Body of pancreas (tissue), 4 donors: ENCODE data around the gene HPX. TPM values are rescaled to one million over a fixed set of nuclear protein-coding genes. Genes with fewer than 3 reads are reported as not detected.

ENCODE experiments used
- ATAC-seq: fragments of 150-250 bp; one replicate; pipeline ENCODE4 v1.9.1; 2016
- DNase-seq, 4 donors: peaks; one replicate each; pipeline ENCODE4 v3.0.0-alpha.2; 2019
- H3K27ac ChIP-seq, 4 donors: fragments of 200-600 bp; sonication (generic); 1 replicate in 3 of 4; 2 replicates in 1 of 4; pipeline versions ENCODE4 v1.5.1 to v1.6.1; 2016 to 2019; ENCODE audit warnings: mild to moderate bottlenecking in 1 of 4, mixed read lengths in 1 of 4, moderate library complexity in 1 of 4
- H3K27me3 ChIP-seq, 2 donors: fragments of 200-600 bp; sonication (generic); one replicate each; pipeline ENCODE4 v1.6.0; 2016; ENCODE audit warnings: mild to moderate bottlenecking in 1 of 2
- H3K36me3 ChIP-seq, 2 donors: fragments of 200-600 bp; sonication (generic); replicated peaks in 1 of 2; 2 replicates each; pipeline ENCODE4 v1.5.1; 2016; ENCODE audit warnings: low read depth in 2 of 2; ENCODE audit not compliant: insufficient read depth in 1 of 2
- H3K4me1 ChIP-seq: fragments of 200-600 bp; sonication (generic); one replicate; pipeline ENCODE4 v1.6.0; 2016
- H3K4me3 ChIP-seq, 2 donors: fragments of 200-600 bp; sonication (generic); 1 replicate in 1 of 2; 2 replicates in 1 of 2; pipeline ENCODE4 v1.5.1; 2016 to 2019
- H3K9me3 ChIP-seq, 3 donors: fragments of 200-600 bp; sonication (generic); 1 replicate in 2 of 3; 2 replicates in 1 of 3; pipeline ENCODE4 v1.5.1; 2016
- CTCF ChIP-seq, 7 experiments: fragments of 450-650 bp in 4 of 7; fragments of 200-600 bp in 3 of 7; sonication (generic) in 3 of 7; IDR thresholded peaks; one replicate each; pipeline ENCODE4 v1.5.1; 2016 to 2019; ENCODE audit warnings: antibody characterized with exemption in 7 of 7
- POLR2A ChIP-seq, 3 donors: fragments of 450-650 bp; IDR thresholded peaks; one replicate each; pipeline ENCODE4 v1.6.1; 2016; ENCODE audit warnings: antibody characterized with exemption in 3 of 3, mild to moderate bottlenecking in 2 of 3
- WGBS, 2 donors: methylation state at CpG; one replicate each; pipeline ENCODE4 v1.1.5; 2017; 5-methylcytosine and 5-hydroxymethylcytosine counted together
- intact Hi-C: fragments of 100-400 bp; cut with DNase I; formaldehyde crosslinking; loops from one replicate; pipeline ENCODE4 v1.15.1; 2023
- total RNA-seq, 2 donors: library from RNA; depleted of rRNA; stranded (reverse); fragments of >200 nt; gene quantifications; one replicate each; pipeline ENCODE4 v1.1.0, GENCODE V29; 2016

Gene HPX
- total RNA-seq, result 1 to 10 TPM in 1 of 2 donors, not detected in 1; 1.3 TPM

- WGBS, 2 donors, result 35 to 59% methylated on average over 2 to 3 of the region's 3 CpGs
- no peaks in the 10 kb centered on the region for H3K9me3 ChIP-seq
- H3K27me3 ChIP-seq, result no peaks in the 10 kb centered on the region
- no peaks in the 10 kb centered on the region for H3K36me3 ChIP-seq
- DNase-seq, result no peak
- H3K27ac ChIP-seq, result no peak within 1 kb of the TSS
- no peak within 1 kb of the TSS for H3K4me3 ChIP-seq
- TF ChIP-seq CTCF (IDR thresholded peaks at IDR 0.05), result no peak
- no peak for TF ChIP-seq POLR2A (IDR thresholded peaks at IDR 0.05)
- peaks cover 9% of the 10 kb centered on the region for H3K4me1 ChIP-seq
- intact Hi-C loops, result loop anchor here (5.0 kb wide), 2 partner anchors 59 to 61 kb away; no protein-coding TSS in a partner anchor
- ATAC-seq, result no peak
Observed at GRCh38 chr11:6440906-6441358, at the start of gene HPX. HPX (minus strand) TSS chr11:6440987; CDS start chr11:6440963, 24 bp downstream.

- WGBS, 2 donors, result 61 to 70% methylated on average over 4 of the region's 4 CpGs
- H3K36me3 ChIP-seq, result no peaks in the 10 kb centered on the region
- H3K9me3 ChIP-seq, result no peaks in the 10 kb centered on the region
- H3K4me3 ChIP-seq, result no peak overlapping the region
- intact Hi-C loops, result loop anchor here (10.0 kb wide), 2 partner anchors 105 to 115 kb away; partner anchors contain the start of genes ILK and RRP8
- H3K4me1 ChIP-seq, result no peaks in the 10 kb centered on the region
- DNase-seq (no peak), ATAC-seq (no peak)
- no peak overlapping the region for H3K27ac ChIP-seq
- TF ChIP-seq CTCF (IDR thresholded peaks at IDR 0.05) (no peak), POLR2A (IDR thresholded peaks at IDR 0.05) (no peak)
- no peaks in the 10 kb centered on the region for H3K27me3 ChIP-seq
Observed at GRCh38 chr11:6489306-6489705, 48.5 kb upstream of the HPX start.

- WGBS, 2 donors, result 93 to 95% methylated on average over 3 of the region's 3 CpGs
- Histone ChIP-seq H3K4me3 (no peak overlapping the region), H3K27ac (no peak overlapping the region), H3K4me1 (no peaks in the 10 kb centered on the region), H3K36me3 (no peaks in the 10 kb centered on the region), H3K27me3 (no peaks in the 10 kb centered on the region), H3K9me3 (no peaks in the 10 kb centered on the region)
- intact Hi-C loops, result loop anchor here (10.0 kb wide), 2 partner anchors 104 to 116 kb away; partner anchors contain the start of genes ILK and RRP8
- DNase-seq, result no peak
- TF ChIP-seq POLR2A (IDR thresholded peaks at IDR 0.05) (no peak), CTCF (IDR thresholded peaks at IDR 0.05) (no peak)
- ATAC-seq, result no peak
Observed at GRCh38 chr11:6488821-6489220, 48.0 kb upstream of the HPX start.

GRCh38 chr11:6488342-6488741 is 47.6 kb upstream of the HPX start:
- Histone ChIP-seq H3K36me3 (peaks cover 0 to 1% of the 10 kb centered on the region in 2 donors), H3K4me3 (no peak overlapping the region)

More at GRCh38 chr11:6488342-6488741, 47.6 kb upstream of the HPX start:
- ATAC-seq (no peak), DNase-seq (no peak)
- H3K27ac ChIP-seq, result no peak overlapping the region
- no peaks in the 10 kb centered on the region for H3K27me3 ChIP-seq
- 89 to 90% methylated on average over 6 of the region's 6 CpGs for WGBS, 2 donors
- H3K4me1 ChIP-seq, result no peaks in the 10 kb centered on the region
- TF ChIP-seq POLR2A (IDR thresholded peaks at IDR 0.05) (no peak), CTCF (IDR thresholded peaks at IDR 0.05) (no peak)
- no peaks in the 10 kb centered on the region for H3K9me3 ChIP-seq
- intact Hi-C loops, result loop anchor here (10.0 kb wide), 2 partner anchors 104 to 116 kb away; partner anchors contain the start of genes ILK and RRP8
